ENCODE data around the gene TMSB4X.
"Not testable (repeated sequence)": the region's sequence is repeated elsewhere in the genome, so short reads cannot be mapped to it uniquely, and the experiment has no call there.

The TMSB4X gene

DNA sequence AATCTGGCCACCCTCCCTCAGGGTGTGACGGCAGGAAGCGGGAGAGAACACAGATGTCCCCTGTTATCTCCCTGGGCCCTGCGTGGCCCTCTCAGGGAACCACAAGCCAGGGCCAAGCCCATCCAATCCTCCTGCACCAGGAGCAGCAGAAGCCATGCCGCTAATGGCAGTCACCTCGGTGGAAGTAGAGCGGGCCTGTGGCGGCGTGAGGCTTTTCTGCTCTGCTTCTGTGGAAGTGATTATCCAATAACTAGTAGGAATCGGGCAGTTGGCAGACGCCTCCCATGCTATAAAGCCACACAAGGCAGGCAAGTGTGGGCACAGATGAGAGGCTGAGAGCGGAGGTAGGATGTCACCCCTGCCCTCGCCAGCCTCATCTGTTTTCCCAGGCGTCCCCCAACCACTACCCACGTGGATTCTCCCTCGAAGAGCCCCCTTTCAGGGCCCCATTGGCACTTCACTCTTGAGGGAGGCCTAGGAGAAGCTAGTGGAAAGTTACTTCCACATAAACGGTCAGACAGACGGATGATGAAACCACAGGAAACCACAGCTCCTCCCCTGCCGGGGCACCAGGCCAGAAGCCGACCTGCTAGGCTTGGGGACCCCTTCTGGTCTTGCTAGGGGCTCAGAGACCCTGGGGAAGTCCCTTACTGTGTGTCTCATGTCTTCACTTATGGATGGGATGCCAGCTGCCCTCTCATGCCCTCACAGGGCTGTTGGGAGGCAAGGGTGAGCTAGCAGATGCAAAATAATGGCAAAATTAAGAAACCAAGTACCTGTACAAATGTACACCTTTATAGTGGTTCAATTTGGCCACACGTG lies 18.8 kb upstream of the TMSB4X start:
- peak; percentile 54 for DNase-seq (ENCODE audit: low read depth)

DNA sequence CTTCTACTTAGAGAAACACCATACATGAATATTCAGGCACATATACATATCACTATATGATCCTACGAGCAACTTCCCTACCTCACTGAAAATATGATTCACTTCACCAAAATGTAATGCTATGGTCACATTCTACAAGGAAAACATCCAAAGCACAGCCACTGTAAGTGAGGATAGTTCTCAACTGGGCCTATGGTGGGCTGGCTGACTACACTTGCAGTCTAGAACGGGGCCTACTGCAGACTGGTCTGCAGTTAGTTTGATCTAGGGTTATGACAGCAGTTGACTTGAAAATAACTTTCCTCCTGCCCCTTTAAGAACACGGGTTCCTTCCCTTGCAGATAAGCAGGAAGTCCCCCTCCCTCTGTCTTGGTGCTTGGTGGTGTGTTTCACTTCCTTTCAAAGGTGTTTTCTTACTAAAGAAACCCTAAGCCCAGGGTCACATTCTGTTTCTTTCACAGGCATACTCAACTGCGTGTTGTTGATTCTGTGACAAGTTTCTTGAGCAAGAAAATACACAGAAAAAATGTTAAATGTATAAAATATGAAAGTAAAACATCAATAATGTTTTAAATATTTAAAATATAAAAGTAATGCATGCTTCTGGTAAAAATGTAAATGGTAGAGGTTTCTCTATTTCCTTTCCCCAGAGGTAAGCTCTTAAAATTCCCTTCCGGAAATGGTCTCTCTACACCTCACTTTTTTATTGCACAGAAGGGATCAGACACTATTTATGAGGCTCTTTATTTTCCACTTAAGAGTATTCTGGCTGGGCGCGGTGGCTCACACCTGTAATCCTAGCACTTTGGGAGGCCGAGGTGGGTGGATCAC lies 18.0 kb upstream of the TMSB4X start:
- DNase-seq (ENCODE audit: low read depth): no peak

- DNase-seq (ENCODE audit: low read depth): no peak
Measured at GRCh38 chrX:12958059-12958458, 16.9 kb upstream of the TMSB4X start.

DNA sequence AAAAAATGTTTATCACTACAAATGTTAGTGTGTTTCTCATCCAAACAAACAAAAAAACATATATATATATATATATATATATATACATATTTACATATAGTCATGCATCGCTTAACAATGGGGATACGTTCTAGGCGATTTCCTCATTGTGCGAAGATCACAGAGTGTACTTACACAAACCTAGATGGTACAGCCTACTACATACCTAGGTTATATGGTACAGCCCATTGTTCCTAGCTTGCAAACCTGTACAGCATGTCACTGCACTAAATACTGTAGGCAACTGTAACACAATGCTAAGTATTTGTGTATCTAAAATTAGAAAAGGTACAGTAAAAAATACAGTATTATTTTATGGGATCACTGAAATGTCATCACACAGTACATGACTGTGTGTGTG lies 16.4 kb upstream of the TMSB4X start:
- DNase-seq (ENCODE audit: low read depth): no peak

GRCh38 chrX:12961196-12961718 lies 13.7 kb upstream of the TMSB4X start:
- DNase-seq (ENCODE audit: low read depth): no peak

DNA sequence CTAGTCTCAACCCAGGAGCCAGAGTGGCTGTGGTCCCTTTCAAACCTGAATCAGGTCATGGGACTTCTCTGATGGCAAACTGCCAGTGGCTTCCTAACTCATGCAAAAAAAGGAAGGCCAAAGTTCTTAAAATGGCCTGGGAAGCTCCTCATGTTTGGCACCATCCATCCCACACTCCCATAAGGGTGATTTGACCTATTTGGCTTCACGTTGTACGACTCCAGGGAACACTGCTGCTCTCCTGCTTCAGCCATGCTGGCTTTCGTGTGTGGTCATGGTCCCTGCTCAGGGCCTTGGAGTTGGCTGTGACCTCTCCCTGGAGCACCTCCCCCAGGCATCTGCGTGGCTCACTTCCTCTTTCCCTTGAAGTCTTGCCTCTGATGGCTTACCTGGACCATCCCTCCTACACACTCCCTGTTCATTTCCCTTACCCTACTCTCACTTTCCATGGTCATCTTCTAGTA lies 12.8 kb upstream of the TMSB4X start:
- DNase-seq (ENCODE audit: low read depth): no peak

- DNase-seq (ENCODE audit: low read depth): not testable (repeated sequence)
Measured at GRCh38 chrX:12963210-12963850, 11.6 kb upstream of the TMSB4X start.

DNA sequence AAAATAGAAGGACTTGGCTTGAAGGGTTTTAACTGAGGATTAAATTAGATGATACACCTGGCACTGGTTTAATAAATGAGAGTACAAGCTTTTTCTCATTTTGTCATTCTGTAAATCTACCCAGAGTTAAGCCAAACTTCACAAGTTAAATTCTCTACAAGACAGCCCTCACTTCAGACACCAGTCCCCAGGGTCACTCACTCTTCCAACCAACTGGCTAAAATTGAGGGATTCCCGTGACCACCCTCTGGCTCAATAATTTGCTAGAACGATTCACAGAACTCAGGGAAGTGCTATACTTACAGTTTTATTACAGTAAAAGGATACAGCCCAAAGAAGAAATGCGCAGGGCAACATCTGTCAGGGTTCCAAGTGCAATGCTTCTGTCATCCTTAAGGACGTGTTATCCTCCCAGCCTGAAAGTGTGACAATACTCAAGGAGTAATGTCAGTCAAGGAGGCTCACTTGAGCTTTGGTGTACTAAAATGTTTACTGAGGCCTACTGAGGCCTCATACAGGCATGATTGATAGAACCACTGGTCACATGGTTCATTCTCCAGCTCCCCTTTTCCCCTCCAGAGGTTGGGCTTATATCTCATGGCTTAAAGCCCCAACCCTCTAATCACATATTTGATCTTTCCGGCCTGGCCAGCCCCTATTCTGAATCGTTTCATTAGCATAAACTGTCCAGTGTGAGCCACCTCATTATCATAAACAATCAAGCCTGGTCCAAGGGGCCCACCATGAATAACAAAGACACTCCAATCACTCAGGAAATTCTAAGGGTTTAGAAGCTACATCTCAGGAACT lies 9.6 kb upstream of the TMSB4X start:
- DNase-seq (ENCODE audit: low read depth): no peak

- DNase-seq (ENCODE audit: low read depth): no peak
Measured at GRCh38 chrX:12966151-12966550, 8.8 kb upstream of the TMSB4X start.

DNA sequence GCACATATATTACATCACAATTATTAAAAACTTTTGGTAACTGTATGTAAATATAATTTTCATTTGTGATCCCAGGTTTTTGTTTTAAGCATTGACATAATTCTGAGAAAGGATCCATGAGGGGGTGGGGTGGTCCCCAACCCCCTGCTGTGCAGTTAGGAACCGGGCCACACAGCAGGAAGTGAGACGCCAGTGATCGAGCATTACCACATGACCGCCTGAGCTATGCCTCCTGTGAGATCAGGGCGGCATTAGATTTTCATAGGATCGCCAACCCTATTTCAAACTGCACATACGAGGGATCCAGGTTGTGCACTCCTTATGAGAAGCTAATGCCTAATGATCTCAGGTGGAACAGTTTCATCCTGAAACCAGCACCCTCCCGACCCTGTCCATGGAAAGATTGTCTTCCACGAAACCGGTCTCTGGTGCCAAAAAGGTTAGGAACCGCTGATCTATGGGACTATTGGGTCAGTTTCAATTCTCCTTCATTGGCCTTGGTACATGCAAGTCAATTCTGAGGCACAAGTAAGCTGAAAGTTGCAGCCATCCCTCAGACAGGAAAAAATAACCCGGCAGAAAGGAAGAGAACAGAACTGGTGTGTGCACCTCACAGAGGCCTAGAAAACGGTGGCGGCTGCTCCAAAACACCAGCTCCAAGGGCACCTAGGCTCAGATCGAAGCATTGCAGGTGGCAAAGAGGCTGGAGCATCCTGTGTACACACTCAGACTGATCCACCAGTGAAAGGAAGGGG lies 7.0 kb upstream of the TMSB4X start:
- DNase-seq (ENCODE audit: low read depth): no peak

- DNase-seq (ENCODE audit: low read depth): peak; percentile 45
Measured at GRCh38 chrX:12970691-12971202, 4.2 kb upstream of the TMSB4X start.

DNA sequence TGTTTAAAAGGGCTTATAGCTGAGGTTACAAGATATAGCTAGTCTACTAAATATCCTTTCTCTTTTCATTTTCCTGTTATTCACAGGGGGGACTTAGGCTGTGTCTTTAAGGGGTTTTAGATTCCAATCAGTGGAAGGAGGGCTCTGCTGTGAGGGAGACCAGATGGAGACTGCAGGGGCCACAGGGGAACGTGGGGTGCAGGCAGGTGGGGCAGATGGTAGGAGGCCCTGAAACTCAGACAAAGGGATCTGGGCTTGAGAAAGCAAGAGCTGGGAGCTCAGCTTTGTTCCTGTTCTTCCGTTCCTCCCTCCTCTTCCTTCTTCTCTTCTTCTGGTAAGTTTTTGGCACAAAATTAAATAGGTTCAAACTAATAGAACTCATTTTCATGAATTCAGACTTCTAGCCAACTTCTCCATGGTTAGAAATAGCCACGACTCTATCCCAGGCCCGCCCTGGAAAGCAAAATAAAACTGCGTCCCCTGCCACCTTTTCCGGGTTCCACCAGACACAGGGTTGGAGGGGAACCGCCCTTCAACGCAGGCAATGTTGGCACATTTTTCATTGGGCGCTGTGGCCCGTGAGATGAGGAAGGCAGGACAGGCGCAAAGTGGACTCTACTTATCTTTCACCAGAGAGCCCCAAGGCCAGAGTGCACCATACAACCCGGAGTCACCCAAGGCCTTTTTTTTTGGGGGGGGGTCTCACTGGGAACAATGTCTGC lies 3.5 kb upstream of the TMSB4X start:
- no peak for DNase-seq (ENCODE audit: low read depth)

DNA sequence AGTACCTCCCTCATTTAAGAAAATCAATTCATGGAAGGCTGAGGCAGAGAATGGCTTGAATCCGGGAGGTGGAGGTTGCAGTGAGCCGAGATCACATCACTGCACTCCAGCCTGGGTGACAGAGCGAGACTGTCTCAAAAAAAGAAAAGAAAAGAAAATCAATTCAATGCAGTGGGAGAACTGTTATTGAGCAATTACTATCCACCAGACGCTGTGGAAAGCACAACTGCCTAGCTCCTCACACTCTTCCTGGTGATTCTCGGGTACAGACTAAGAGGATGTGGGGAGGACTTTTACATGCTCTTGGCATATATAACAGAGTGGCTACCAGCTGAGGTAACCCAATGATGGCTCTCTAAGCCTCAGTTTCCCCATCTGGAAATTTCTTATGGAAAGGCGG lies 2.7 kb upstream of the TMSB4X start:
- DNase-seq (ENCODE audit: low read depth): no peak

- no peak for DNase-seq (ENCODE audit: low read depth)
Measured at GRCh38 chrX:12972878-12973560, 1.9 kb upstream of the TMSB4X start.

GRCh38 chrX:12973561-12974304 lies 1.2 kb upstream of the TMSB4X start:
- DNase-seq (ENCODE audit: low read depth): no peak

DNA sequence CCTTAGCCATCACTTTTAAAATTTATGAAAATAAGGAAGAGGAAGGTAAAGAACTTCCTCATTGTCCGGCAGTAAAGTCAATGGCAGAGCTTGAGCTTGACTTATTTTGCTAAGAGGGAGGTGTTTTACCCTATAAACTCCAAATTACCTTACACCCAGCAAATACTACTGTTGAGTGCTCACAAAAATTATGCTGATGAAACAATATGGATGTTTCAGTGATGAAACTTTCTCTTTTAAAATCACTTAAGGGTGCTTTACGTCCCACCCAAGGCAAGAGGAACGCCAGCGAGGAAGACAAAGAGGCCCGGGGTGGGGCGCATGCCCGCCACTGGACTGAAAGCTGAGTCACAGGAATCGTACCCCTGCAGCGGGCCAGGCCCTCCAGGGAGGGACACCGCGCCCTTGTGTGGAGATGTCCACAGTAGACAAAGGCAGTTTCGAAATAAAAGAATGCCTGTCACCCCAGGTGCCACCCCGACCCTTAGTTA lies 560 bp upstream of the TMSB4X start:
- DNase-seq (ENCODE audit: low read depth): peak; percentile 68

- DNase-seq (ENCODE audit: low read depth): no peak
Measured at GRCh38 chrX:12975670-12975965, 708 bp downstream of the TMSB4X start.

DNA sequence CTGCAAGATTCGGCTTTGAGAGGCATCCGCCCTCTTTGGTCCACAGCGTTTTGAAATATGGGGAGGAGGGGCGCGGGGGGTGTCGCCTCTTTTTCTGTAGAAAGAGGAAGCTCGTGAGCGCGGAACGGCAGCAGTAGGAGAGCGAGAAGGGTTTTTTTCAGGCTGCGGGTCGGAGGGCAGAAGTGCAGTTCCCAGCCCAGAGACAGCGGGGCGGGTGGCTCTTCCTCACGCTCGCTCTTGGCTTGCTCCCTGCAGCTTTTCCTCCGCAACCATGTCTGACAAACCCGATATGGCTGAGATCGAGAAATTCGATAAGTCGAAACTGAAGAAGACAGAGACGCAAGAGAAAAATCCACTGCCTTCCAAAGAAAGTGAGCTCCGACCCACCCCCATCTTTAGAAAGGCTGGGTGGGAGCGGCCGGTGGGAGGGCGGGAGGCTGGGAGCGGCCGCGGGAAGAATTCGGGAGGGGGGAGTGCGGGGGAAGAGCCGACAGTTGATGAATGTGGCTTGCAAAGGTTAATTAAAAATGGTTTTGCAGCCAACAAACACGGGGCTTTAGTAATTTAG lies 1.2 kb downstream of the TMSB4X start:
- peak; percentile 33 for DNase-seq (ENCODE audit: low read depth)
